GM21390 (cell line): ENCODE results near the gene CNTNAP2.
"Not testable (repeated sequence)": the region's sequence is repeated elsewhere in the genome, so short reads cannot be mapped to it uniquely, and the experiment has no call there.

Experiments used
- ATAC-seq: cut with Tn5 transposase; IDR thresholded peaks from one replicate; pipeline ENCODE4 v1.9.1; 2021; ENCODE audit not compliant: unreplicated experiment

The CNTNAP2 gene

DNA sequence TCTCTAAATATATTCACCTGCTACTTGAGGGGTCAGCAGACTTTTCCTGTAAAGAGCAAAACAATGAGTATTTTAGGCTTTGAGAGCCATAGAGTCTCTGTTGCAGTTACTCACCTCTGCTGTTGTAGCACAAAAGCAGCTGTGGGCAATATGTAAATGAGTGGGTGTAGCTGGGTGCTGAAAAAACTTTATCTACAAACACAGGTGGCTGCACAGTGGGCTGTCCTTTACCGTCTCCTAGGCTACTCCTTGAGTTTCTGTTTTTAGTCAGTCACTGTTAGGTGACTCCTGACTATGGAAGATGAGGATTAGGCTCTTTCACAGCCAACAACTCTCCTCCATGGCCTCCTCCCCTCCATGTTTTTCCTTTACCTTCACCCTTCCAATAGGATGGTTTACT lies 2187.9 kb downstream of the CNTNAP2 start:
- peak; percentile 79 for ATAC-seq

DNA sequence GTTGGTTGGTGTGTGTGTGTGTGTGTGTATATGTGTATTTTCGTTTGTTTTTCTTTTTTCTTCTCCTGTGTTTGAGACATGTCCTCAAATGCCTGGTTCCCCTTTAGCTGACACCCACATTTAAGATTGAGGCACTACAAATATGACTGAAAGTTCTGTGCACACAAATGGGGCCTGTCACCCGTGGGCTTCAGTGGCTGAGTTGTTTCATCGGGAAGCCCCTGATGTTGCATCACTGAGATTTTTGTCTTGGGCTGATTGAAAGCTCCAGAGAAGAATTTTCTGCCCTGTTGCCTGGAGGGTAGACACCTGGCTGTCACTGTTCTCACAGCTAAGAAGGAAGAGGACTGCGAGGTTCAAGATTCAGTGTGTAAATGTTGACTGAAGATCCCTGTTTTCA lies 2190.2 kb downstream of the CNTNAP2 start:
- peak; percentile 54 for ATAC-seq

DNA sequence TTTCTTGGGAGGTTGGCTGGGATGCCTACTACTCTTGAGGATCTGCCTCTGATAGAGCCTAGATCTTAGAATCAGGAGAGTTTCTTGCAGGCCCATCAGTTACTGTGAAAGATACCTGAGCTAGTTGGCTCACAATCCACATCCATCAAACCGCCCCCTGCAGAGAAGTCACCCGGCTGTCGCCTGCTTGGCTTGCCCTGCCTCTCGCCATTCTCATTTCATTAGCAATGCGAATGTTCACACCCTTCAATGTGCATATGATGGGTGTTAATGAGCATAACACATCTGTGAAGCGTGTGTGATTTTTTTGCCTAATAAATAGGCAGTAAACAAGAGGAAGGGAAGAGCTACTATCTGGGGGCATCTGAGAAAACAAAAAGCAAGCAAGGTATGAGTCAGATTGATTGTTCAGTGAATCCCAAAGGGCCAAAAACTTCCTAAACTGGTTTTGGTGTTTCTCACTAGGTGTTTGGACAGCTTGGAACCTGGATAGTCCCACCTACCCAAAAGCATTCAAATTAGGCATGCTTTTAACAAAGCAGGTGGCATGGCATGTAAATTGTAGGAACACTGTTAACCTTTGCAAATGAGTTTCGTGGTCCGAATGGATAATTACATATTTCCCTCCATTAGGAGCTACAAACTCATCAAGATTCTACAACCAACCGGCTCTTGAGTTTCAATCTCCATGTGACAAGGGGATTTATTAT lies 2201.7 kb downstream of the CNTNAP2 start:
- ATAC-seq, result no peak

DNA sequence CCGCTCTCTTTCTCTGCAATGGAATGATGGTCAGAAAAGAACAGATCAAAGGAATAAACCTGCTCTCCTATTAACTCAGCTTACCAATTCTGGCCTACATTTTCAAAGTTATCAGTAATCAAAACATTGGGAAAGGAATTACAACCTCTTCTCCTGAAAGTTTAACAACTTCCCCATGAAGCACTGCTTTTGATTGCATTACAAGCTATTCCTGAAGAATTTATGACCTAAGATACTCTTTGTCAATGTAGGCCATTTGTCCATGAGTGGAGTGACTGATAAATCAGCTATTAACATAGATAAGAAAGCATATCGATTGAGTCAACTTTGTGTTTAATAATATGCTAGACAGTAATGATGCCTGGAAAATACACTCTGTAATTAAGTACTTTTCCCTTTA lies 2202.2 kb downstream of the CNTNAP2 start:
- no peak for ATAC-seq

DNA sequence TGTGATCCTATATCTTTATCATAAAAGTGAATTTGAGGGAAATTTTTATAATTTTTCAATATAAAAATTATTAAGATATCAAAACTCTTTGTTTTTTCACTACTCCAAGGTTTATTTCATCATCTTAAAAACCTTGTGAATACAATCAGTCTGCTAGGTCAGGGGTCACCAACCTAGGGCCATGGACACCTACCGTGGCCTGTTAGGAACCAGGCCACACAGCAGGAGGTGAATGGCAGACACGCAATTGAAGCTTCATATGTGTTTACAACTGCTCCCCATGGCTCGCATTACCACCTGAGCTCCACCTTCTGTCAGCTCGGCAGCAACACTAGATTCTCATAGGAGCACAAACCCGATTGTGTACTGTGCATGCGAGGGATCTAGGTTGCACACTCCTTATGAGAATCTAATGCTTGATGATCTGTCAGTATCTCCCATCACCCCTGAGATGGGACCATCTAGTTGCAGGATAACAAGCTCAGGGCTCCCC lies 2202.8 kb downstream of the CNTNAP2 start:
- no peak for ATAC-seq

DNA sequence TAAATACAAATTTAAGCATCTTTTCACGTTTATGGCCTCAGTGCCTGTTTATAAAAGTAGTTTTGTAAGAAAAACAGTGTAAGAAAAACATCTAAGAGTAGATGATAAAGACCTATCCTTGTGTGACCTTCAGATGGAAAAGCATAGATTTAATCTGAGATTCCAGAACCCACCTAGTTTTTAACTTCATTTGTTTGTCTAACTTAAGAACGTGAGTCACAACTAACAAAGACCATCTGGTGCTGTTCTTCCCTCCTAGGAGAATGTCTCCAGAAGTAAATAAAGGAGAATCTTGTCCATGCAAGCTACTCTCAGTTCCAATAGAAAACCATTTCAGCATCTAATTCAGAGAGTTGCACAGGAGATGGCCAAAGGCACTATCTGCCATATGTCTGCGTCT lies 2208.6 kb downstream of the CNTNAP2 start:
- no peak for ATAC-seq

DNA sequence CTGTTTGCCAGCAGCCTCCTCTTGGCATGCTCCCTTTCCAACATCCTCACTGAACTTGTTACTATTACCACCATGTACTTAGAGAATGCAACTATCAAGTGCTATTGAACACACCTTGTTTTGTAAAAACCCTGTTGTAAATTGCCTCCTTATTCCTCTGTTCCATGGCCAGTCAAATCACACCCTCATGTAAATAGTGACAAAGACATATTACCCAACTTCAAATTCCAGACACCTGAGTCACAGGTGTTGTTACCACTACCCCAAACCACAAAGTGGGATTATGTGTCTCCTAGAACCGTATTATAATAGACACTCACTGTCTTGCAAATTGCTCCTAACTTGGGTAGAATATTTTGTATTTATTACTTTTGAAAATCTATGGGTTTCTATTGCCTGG lies 2210.8 kb downstream of the CNTNAP2 start:
- ATAC-seq, result no peak

DNA sequence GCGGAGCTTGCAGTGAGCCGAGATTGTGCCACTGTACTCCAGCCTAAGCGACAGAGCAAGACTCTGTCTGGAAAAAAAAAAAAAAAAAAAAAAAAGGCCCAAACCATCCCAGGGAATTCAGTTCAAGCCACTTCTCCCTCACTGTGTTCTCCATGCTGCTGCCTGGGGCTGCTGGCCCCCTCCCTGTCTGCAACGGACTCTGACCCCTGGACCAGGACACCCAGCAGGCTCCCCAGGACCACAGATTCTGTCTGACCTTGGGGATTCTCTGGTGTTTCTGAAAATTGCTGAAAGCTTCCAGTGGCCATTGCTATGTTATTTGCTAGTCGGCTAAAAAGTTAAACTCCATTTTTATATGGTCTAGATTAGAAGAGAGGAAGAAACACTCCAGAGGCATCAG lies 2212.3 kb downstream of the CNTNAP2 start:
- ATAC-seq, result no peak

DNA sequence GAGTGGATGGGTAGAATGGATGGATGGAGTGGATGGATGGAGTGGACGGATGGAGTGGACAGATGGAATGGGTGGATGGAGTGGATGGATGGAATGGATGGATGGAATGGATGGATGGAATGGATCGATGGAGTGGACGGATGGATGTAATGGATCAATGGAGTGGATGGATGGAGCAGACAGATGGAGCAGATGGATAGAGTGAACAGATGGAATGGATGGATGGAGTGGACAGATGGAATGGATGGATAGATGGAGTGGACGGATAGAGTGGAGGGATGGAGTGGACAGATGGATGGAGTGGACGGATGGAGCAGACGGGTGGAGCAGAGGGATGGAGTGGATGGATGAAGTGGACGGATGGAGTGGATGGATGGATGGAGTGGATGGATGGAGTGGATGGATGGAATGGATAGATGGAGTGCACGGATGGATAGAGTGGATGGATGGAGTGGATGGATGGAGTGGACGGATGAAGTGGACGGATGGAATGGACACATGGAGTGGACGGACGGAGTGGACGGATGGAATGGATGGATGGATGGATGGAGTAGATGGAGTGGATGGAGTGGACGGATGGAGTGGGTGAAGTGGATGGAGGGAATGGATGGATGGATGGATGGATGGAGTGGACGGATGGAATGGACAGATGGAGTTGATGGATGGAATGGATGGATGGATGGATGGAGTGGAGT lies 2213.7 kb downstream of the CNTNAP2 start:
- no peak for ATAC-seq

DNA sequence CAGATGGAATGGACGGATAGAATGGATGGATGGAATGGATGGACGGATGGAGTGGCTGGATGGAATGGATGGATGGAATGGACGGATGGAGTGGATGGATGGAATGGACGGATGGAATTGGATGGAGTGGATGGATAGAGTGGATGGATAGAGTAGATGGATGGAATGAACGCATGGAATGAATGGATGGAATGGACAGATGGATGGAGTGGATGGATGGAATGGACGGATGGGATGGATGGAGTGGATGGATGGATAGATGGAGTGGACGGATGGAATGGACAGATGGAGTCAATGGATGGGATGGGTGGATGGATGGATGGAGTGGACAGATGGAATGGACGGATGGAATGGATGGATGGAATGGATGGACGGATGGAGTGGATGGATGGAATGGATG lies 2214.2 kb downstream of the CNTNAP2 start:
- no peak for ATAC-seq

DNA sequence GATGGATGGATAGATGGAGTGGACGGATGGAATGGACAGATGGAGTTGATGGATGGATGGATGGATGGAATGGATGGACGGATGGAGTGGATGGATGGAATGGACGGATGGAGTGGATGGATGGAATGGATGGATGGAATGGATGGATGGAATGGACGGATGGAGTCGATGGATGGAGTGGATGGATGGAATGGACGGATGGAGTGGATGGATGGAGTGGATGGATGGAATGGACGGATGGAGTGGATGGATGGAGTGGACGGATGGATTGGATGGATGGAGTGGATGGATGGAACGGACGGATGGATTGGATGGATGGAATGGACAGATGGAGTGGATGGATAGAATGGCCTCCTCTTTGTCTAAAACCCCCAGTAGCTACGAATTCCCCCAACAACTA lies 2214.9 kb downstream of the CNTNAP2 start:
- not testable (repeated sequence) for ATAC-seq

DNA sequence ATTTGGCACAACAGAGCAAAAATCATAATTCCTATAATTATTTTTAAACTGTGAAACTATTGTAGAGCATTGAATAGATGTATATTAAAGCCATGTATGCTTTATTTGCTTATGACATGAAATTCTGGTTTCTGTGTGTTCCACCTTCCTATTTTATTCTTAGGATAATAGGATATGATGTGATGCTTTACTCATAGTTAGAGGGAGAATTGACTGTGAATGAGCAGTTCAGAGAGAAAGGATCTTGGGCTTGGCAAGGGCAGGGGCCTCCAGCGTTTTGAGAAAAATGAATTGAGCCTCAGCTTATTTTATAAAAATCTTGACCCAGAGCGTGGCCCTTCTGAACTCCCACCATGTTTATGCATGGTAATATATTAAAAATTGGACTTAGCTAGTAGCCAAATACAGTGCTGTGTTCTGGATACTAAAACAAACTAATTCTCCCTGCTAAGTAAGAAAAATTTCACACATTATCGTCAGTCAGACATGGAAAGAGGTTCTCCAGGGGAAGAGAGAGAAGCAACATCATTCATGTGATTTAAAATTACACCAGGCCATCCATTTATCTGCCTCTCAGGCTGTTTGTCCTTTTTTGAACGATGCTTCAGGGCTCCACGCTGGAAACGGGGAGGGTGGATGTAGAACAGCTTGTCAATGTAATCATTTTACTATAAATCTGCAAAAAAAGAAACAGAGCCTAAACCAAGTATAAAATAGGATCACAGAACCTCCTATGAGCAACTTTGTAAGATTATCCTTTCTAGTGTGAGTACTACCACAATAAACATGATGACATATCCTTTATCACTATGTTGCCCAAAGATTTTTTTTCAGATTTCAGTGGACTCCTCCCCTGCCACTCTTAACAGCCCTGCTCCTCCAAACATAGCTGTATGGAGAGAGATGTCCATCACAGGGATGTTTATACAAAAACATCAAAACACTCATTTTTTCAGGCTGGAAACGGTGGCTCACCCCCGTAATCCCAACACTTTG lies 2215.9 kb downstream of the CNTNAP2 start:
- no peak for ATAC-seq

DNA sequence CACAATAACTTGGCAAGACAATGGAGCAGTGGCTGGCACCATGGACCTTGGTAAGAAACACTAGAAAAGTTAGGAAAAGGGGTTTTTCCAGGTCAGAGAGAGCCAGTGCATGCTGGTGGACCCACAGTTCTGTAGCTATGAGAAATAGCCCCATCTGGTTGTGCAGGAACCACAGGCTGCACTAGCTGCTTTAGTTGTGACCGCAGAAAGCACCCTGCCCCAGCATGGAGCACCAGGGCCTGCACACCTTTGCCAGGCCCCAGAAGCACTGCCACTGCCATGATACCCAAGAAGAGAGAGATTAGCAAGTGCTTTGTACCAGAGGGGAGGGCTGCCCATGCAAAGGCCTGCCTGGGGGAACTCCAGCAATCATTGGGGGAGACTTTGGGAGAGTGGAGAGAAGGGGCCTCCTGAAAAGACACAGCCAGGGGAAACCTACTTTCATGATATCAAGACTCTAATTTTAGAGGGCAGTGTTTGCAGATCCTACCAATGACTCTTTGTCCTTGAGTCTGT lies 2217.9 kb downstream of the CNTNAP2 start:
- no peak for ATAC-seq

DNA sequence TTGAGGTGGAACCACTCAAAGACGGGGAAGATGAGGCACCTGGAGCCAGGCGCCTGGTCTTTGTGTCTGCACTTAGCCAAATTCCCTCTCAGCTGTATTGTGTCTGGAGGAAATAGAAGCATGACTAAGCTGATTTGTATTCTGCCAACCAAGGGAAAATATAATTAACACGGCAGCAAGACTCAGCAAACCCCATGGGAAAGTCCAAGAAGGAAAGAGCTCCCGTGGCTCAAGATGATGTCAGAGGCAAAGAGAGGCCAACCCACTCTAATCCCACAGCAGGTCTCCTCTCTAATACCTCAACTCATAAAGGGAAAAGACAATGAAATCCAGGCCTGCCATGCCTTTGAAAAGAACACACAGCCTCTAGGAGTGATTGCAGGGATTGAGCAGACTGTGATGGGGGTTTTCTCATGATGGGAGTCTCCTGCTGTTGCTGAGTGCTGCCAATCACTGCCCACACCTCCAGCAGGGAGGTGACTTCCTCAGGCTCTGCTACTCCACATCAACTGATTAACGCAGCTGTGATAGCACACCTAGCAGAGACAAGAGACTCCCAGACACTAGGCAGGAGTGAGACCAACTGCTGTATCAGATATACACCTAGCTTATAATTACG lies 2218.5 kb downstream of the CNTNAP2 start:
- no peak for ATAC-seq

DNA sequence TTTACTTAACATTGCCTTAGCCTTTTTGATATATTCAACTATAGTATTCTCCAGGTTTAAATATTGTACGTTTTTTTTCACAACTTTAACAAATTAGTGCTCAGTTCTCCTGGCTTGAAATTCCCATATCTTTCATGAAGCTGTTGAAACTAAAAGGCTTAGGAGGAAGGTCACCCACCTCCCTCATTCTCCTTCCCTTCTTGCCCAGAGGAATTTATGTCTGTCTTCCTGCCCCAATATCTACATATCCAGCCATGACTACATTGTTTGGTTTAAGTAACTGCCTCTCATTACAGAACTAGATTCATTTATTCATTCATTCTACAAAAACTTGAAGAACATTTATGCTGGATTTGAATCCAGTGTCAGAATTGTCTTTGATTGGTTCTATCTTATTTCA lies 2219.2 kb downstream of the CNTNAP2 start:
- ATAC-seq, result no peak

DNA sequence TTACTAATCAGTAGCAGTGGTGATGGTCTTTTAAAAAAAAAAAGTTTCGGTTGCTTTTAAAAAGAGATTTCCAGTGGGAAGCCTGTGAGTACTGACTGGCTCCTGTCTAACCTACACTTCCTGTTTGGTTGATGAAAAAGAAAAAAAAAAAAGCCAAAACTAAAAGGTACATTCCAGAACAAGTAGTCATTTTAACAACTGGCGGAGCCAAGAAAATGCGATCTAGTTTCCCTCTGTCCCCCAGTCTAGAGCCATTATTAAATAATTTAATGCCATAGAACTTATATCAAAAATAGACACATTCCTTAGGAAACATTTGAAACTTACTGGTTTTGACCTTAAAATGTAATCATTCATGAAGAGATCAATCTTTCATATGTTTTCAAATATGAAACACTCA lies 2219.8 kb downstream of the CNTNAP2 start:
- ATAC-seq, result no peak

DNA sequence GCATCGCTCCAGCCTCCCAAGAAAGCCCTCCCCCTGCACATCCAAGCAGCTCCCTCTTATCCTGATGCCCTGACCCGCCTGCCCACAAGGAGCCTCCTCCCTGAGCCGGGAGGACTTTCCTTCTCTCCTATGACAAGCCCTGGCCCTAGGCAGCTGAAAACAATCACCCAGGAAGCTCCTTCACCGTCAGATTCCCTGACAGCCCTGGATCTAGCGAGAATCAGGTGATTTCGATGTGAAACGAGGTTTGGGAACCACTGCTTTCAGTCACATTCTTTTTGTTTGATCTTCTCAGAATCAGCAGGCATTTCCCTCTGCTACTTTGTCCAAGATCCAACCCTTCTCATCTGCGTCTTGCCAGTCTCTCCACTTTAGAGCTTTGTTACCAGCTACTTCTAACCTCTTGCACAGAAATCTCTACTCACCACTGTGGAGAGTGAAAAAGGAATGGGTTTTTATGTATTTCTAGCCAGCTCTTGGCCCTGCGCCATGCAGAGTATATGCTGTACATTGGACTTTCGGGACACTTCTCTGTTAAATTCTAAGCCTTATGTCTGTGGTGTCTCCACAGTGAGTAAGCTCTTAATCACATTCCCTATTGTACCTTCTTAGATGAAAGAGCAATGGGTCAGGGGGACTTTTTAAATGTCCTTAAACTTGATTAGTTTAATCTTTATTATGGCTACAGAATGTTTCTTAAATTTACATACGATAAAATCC lies 2220.8 kb downstream of the CNTNAP2 start:
- no peak for ATAC-seq

DNA sequence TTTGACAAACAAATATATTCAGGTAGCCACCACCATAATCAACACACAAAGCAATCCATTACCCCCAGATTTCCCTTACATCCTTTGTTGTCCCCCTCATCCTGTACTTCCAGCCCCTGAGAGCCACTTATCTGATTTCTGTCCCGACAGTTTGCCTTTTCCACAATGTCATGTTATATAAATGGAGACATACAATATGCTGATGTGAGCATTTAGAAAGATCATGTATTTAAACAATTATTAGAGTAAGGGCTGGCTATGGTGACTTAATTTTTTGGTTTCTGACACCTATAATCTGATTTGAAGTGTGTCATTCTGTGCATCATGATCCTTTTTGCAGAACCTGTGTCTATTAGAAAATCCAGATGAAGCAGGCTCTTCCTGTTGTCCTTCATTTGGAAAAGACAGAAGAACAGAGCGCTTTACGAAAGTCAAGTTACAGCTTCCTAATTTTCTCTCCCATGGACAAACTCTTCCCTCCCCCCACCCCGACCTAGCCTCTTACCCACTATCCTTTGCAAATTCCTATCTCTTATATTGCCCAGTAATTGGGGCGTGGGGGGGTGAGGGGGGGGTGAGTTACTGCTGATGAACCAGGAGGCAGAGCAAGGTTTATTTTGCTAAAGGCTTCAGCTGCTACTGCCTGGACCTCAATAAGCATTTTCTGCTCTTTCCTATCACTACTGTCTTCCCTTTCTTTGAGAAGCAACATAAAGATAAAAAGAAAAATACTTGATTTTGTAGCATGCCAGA lies 2221.6 kb downstream of the CNTNAP2 start:
- ATAC-seq, result no peak
